ENCODE results near the gene TFAP2D. TPM values are rescaled to one million over a fixed set of nuclear protein-coding genes. Genes with fewer than 3 reads are reported as not detected.

The TFAP2D gene
- total RNA-seq, 2 experiments from 2014 or later: not detected

DNA sequence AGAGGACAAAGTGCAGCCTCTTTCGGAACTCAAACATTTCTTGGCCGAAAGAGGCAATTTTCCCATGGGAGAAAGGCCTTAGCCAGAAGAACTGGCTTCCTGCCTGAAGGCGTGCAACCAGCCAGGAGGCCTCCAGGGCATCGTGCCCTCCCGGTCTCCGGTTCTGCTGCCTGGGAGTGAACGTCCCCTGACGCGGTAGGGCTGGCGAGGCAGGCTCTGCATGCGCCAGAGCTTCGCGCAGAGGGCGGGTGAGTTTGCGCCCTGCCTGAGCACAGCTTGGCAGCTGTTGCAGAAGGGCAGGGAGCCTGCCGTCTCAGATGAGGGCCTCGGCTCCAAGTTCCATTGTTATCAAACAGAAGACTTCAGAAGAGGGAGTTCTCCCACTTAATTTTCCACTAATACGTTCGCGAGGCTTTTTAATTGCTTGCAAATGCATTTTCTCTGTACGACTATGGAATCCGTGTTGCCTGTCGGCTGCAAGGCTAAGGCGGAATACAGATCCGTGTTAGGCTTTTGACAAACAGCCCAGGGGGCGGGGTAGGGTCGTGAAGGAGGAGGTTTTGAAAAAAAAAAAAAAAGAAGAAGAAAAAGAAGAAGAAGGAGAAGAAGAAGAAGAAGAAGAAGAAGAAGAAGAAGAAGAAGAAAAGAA, 5.5 kb upstream of the TFAP2D start:
- CTCF ChIA-PET: no interaction called here
- H3K27me3 Mint-ChIP-seq: peaks cover 48% of the 10 kb centered on the region
- intact Hi-C loops (cut with micrococcal nuclease): no loop called here

GRCh38 chr6:50708664-50709365, 4.5 kb upstream of the TFAP2D start:
- Mint-ChIP-seq H3K4me3 (no peak overlapping the region), H3K4me1 (ENCODE audit: low read depth) (no peaks in the 10 kb centered on the region), H3K27me3 (peaks cover 53% of the 10 kb centered on the region), H3K9me3 (no peaks in the 10 kb centered on the region), H3K36me3 (ENCODE audit: low read depth) (no peaks in the 10 kb centered on the region), H3K27ac (no peak overlapping the region)
- no peak for DNase-seq
- intact Hi-C loops (cut with micrococcal nuclease): no loop called here
- ChIA-PET CTCF (no interaction called here), POLR2A (no interaction called here)
- TF ChIP-seq, protein P1, sequence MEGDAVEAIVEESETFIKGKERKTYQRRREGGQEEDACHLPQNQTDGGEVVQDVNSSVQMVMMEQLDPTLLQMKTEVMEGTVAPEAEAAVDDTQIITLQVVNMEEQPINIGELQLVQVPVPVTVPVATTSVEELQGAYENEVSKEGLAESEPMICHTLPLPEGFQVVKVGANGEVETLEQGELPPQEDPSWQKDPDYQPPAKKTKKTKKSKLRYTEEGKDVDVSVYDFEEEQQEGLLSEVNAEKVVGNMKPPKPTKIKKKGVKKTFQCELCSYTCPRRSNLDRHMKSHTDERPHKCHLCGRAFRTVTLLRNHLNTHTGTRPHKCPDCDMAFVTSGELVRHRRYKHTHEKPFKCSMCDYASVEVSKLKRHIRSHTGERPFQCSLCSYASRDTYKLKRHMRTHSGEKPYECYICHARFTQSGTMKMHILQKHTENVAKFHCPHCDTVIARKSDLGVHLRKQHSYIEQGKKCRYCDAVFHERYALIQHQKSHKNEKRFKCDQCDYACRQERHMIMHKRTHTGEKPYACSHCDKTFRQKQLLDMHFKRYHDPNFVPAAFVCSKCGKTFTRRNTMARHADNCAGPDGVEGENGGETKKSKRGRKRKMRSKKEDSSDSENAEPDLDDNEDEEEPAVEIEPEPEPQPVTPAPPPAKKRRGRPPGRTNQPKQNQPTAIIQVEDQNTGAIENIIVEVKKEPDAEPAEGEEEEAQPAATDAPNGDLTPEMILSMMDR (IDR thresholded peaks at IDR 0.05): no peak
- no peak for ATAC-seq

More for the DNA sequence above, 5.5 kb upstream of the TFAP2D start:
- TF ChIP-seq, protein P1 (IDR thresholded peaks at IDR 0.05): no peak
- H3K9me3 Mint-ChIP-seq: no peaks in the 10 kb centered on the region
- H3K27ac Mint-ChIP-seq: no peak overlapping the region
- no peaks in the 10 kb centered on the region for H3K4me1 Mint-ChIP-seq (ENCODE audit: low read depth)
- DNase-seq: no peak
- POLR2A ChIA-PET: no interaction called here
- H3K4me3 Mint-ChIP-seq: no peak overlapping the region
- no peak for ATAC-seq
- no peaks in the 10 kb centered on the region for H3K36me3 Mint-ChIP-seq (ENCODE audit: low read depth)

- H3K27ac Mint-ChIP-seq: no peak overlapping the region
- DNase-seq: no peak
- no peak for ATAC-seq
- H3K36me3 Mint-ChIP-seq (ENCODE audit: low read depth): peaks cover 3% of the 10 kb centered on the region
- ChIA-PET POLR2A (no interaction called here), CTCF (no interaction called here)
- intact Hi-C loops (cut with micrococcal nuclease): no loop called here
- H3K4me1 Mint-ChIP-seq (ENCODE audit: low read depth): no peaks in the 10 kb centered on the region
- H3K27me3 Mint-ChIP-seq: peaks cover 55% of the 10 kb centered on the region
- peaks cover 2% of the 10 kb centered on the region for H3K9me3 Mint-ChIP-seq
- TF ChIP-seq, protein P1 (IDR thresholded peaks at IDR 0.05): no peak
- no peak overlapping the region for H3K4me3 Mint-ChIP-seq
Observed at GRCh38 chr6:50709366-50709734, 4.0 kb upstream of the TFAP2D start.

DNA sequence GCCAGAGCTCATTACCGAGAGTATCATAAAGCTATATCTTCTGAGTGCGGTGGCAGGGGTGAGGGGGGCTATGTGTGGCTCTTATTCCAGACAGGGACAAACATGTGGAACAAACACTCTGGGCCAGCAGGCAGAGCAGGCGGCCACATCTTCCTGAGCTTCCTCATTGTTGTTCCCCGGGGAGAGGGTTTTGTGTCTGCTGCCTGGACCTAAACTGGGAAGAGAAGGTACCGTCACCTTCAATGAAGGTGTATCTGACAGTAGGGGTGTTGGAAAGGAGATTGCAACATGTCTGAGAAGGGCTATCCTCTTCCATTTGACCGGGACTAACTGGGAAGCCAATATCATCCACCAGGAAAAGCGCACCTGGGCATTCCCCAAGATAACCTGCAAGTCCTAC, 1.6 kb upstream of the TFAP2D start:
- POLR2A ChIA-PET: no interaction called here
- intact Hi-C loops (cut with micrococcal nuclease): loop anchor here (10.0 kb wide), 1 partner anchor 133 kb away; no protein-coding TSS in a partner anchor
- CTCF ChIA-PET: no interaction called here
- no peak overlapping the region for H3K4me3 Mint-ChIP-seq
- TF ChIP-seq, protein P1 (IDR thresholded peaks at IDR 0.05): no peak
- peaks cover 57% of the 10 kb centered on the region for H3K27me3 Mint-ChIP-seq
- DNase-seq (no peak), ATAC-seq (no peak)
- H3K27ac Mint-ChIP-seq: no peak overlapping the region
- H3K36me3 Mint-ChIP-seq (ENCODE audit: low read depth): peaks cover 3% of the 10 kb centered on the region
- H3K4me1 Mint-ChIP-seq (ENCODE audit: low read depth): no peaks in the 10 kb centered on the region
- H3K9me3 Mint-ChIP-seq: peaks cover 2% of the 10 kb centered on the region

- ATAC-seq (no peak), DNase-seq (no peak)
- TF ChIP-seq, protein P1 (IDR thresholded peaks at IDR 0.05): no peak
- ChIA-PET POLR2A (interaction anchor here (0.7 kb wide), 1 partner anchor 9 kb away, joined by 3 read pairs; no protein-coding TSS in a partner anchor), CTCF (no interaction called here)
- Mint-ChIP-seq H3K4me1 (ENCODE audit: low read depth) (no peaks in the 10 kb centered on the region), H3K27me3 (peaks cover 56% of the 10 kb centered on the region), H3K4me3 (no peak overlapping the region), H3K36me3 (ENCODE audit: low read depth) (peaks cover 3% of the 10 kb centered on the region), H3K27ac (no peak overlapping the region), H3K9me3 (peaks cover 2% of the 10 kb centered on the region)
- intact Hi-C loops (cut with micrococcal nuclease): loop anchor here (10.0 kb wide), 1 partner anchor 133 kb away; no protein-coding TSS in a partner anchor
Observed at GRCh38 chr6:50712291-50712690, 1.0 kb upstream of the TFAP2D start.

All from activated CD8-positive, alpha-beta T cell treated with anti-CD3 and anti-CD28 coated beads for 36 hours (primary cell).